ENCODE data around the gene BPTF. TPM values are rescaled to one million over a fixed set of nuclear protein-coding genes. Genes with fewer than 3 reads are reported as not detected.

The BPTF gene
- polyA plus RNA-seq, 1 of the 3 experiments (the other 2 are of a cell fraction), result 61.4 TPM

DNA sequence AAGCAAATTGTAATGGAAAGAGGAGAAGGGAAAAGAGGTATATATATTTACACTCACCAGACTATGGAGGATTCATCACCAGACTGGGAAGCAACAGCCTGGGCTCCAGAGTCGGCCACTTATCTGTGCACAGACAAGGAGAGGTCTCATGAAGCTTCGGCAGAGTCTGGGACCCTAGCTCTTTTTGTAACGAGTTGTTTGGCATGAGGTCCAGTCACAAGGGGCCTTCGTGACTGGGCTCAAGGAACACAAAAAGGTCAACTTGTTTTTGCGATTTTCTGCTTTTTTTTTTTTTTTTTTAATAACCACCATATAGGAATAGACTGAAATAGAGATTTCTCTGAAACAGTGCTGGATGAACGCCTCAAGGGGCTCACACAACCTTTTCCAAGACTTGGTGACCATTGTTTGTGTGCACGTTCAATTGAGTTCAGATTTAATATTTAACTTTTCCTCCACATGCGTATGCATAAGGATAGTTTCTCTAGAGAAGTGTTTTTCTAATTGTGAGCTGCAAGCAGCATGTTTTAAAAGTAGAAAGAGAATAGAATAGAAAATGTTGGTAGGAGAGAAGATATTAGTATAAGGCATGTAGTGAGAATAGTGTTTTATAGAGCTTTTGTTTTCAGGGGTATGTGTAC is 25.8 kb downstream of the BPTF start:
- Histone ChIP-seq H3K27ac (ENCODE audit: low read depth in 2 of 2, low read length in 1 of 2) (no peak overlapping the region), H3F3A (replicated peaks; ENCODE audit: insufficient read depth) (peaks cover 6% of the 10 kb centered on the region), H3K4me1 (ENCODE audit: control insufficient read depth in 1 of 2, insufficient read depth in 2 of 2, low read depth in 1 of 2, low read length in 1 of 2) (peaks cover 0 to 4% of the 10 kb centered on the region in 2 experiments; a peak in 1 of 4 replicates), H3K9me3 (no peaks in the 10 kb centered on the region), H3K27me3 (ENCODE audit: insufficient read depth) (no peaks in the 10 kb centered on the region), H3K36me3 (replicated peaks in 1 of 2; ENCODE audit: control insufficient read depth in 1 of 2, insufficient read depth in 2 of 2, low read length in 1 of 2) (peaks cover 16 to 32% of the 10 kb centered on the region in 2 experiments), H3K4me3 (ENCODE audit: low read depth in 2 of 2, low read length in 1 of 2) (no peak overlapping the region), H3K4me2 (no peak overlapping the region; the same call in 1 of the 2 replicates), H4K20me1 (ENCODE audit: insufficient read depth) (peaks cover 90% of the 10 kb centered on the region), H3K79me2 (ENCODE audit: insufficient read depth) (peaks cover 100% of the 10 kb centered on the region), H3K9ac (no peak overlapping the region), H2AFZ (ENCODE audit: low read depth) (no peak overlapping the region), H3K9me2 (no peaks in the 10 kb centered on the region)
- no peak for DNase-seq
- TF ChIP-seq TAF1 (IDR thresholded peaks at IDR 0.05; ENCODE audit: borderline replicate concordance, low read depth, low read length) (no peak), GABPA (IDR thresholded peaks at IDR 0.05; ENCODE audit: low read depth) (no peak), RCOR1 (IDR thresholded peaks at IDR 0.05; ENCODE audit: low read length) (no peak), CHD2 (IDR thresholded peaks at IDR 0.05; ENCODE audit: low read length, partially characterized antibody) (no peak), CTCF (IDR thresholded peaks at IDR 0.05) (no peak), EP300 (IDR thresholded peaks at IDR 0.05; ENCODE audit: borderline replicate concordance in 1 of 2, low read depth in 1 of 2, low read length in 1 of 2) (no peak), NRF1 (IDR thresholded peaks at IDR 0.05; ENCODE audit: low read depth, low read length) (no peak), SMC3 (IDR thresholded peaks at IDR 0.05; ENCODE audit: low read depth, low read length) (no peak), EZH2phosphoT487 (IDR thresholded peaks at IDR 0.05; ENCODE audit: borderline replicate concordance, low read depth) (no peak), PBX3 (IDR thresholded peaks at IDR 0.05) (no peak)
- WGBS (ENCODE audit: low lambda C conversion rate), result 91% methylated on average over 8 of the region's 8 CpGs
- POLR2A ChIA-PET, result no interaction called here
- CTCF ChIA-PET, result interaction anchor here (1.0 to 2.0 kb wide), 3 partner anchors 11 to 91 kb away, joined by 3 to 6 read pairs (median 5); partner anchors contain the start of gene BPTF

DNA sequence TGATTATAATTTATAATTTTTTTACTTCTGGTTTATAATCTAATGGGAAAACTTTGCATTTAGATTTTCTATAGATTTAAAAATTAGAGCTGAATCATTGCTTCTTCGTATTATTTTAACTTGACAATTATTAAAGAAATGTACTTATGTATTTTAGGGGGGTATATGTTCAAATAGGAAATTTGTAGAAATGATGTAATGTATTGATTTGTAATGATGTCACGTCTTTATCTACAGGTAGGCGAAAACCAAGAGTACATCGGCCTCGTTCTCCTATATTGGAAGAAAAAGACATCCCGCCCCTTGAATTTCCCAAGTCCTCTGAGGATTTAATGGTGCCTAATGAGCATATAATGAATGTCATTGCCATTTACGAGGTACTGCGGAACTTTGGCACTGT is 28.4 kb downstream of the BPTF start:
- H3F3A ChIP-seq (replicated peaks; ENCODE audit: insufficient read depth), result no peaks in the 10 kb centered on the region
- peaks cover 92% of the 10 kb centered on the region for H4K20me1 ChIP-seq (ENCODE audit: insufficient read depth)
- no peaks in the 10 kb centered on the region for H3K9me3 ChIP-seq
- ChIA-PET CTCF (no interaction called here), POLR2A (no interaction called here)
- no peak overlapping the region for H3K4me2 ChIP-seq
- WGBS (ENCODE audit: low lambda C conversion rate), result 96% methylated on average over 8 of the region's 8 CpGs
- peaks cover 0 to 4% of the 10 kb centered on the region in 2 experiments; a peak in 1 of 4 replicates for H3K4me1 ChIP-seq (ENCODE audit: control insufficient read depth in 1 of 2, insufficient read depth in 2 of 2, low read depth in 1 of 2, low read length in 1 of 2)
- no peak overlapping the region for H3K27ac ChIP-seq (ENCODE audit: low read depth in 2 of 2, low read length in 1 of 2)
- TF ChIP-seq MXI1 (IDR thresholded peaks at IDR 0.05; ENCODE audit: low read depth, low read length) (no peak), FOSL2 (IDR thresholded peaks at IDR 0.05; ENCODE audit: borderline replicate concordance, low read depth) (no peak), ELF1 (IDR thresholded peaks at IDR 0.05) (no peak), TEAD4 (IDR thresholded peaks at IDR 0.05; ENCODE audit: borderline replicate concordance, insufficient read depth) (no peak), RAD21 (IDR thresholded peaks at IDR 0.05; ENCODE audit: low read length) (no peak)
- no peak for DNase-seq
- no peak overlapping the region for H2AFZ ChIP-seq (ENCODE audit: low read depth)
- H3K9ac ChIP-seq, result no peak overlapping the region
- H3K36me3 ChIP-seq (replicated peaks in 1 of 2; ENCODE audit: control insufficient read depth in 1 of 2, insufficient read depth in 2 of 2, low read length in 1 of 2), result peaks cover 16 to 37% of the 10 kb centered on the region in 2 experiments
- H3K4me3 ChIP-seq (ENCODE audit: low read depth in 2 of 2, low read length in 1 of 2), result no peak overlapping the region
- no peaks in the 10 kb centered on the region for H3K27me3 ChIP-seq (ENCODE audit: insufficient read depth)
- H3K79me2 ChIP-seq (ENCODE audit: insufficient read depth), result peaks cover 100% of the 10 kb centered on the region
- H3K9me2 ChIP-seq, result no peaks in the 10 kb centered on the region

Data from SK-N-SH (cell line).